Neural cell (in vitro differentiated cells): ENCODE results near the gene PHIP.

Source experiments
- SMC3 ChIP-seq: fragments of 450-650 bp; conservative IDR thresholded peaks from 2 replicates; pipeline ENCODE4 v1.6.1; 2014; ENCODE audit warnings: antibody characterized with exemption, mild to moderate bottlenecking, moderate library complexity; ENCODE audit not compliant: poor library complexity
- TF ChIP-seq, protein P1 (sequence below): fragments of 450-650 bp; IDR thresholded peaks from 2 replicates; pipeline ENCODE4 v1.5.1; 2014; ENCODE audit warnings: antibody characterized with exemption, mild to moderate bottlenecking, moderate library complexity; ENCODE audit not compliant: poor library complexity, severe bottlenecking

DNA sequence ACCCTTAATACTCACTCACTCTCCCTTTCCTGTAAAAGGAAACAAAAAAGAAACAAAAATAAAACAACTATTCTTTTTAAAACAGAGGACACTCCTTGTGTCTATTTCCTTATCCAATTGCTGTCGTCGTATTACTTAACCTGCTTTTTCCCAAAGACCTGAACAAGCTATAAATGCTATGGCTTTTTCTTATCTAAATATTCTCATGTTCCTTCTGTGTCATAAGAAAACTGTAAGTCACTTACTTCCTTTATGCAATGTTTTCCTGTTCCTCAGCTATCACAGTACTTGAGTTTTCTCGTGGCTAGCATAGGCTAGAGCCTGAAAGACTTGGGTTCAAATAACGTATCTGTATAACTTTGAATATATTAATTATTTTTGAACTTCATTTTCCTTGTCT is 111.5 kb downstream of the PHIP start:
- TF ChIP-seq SMC3, result no peak
- TF ChIP-seq, protein P1, sequence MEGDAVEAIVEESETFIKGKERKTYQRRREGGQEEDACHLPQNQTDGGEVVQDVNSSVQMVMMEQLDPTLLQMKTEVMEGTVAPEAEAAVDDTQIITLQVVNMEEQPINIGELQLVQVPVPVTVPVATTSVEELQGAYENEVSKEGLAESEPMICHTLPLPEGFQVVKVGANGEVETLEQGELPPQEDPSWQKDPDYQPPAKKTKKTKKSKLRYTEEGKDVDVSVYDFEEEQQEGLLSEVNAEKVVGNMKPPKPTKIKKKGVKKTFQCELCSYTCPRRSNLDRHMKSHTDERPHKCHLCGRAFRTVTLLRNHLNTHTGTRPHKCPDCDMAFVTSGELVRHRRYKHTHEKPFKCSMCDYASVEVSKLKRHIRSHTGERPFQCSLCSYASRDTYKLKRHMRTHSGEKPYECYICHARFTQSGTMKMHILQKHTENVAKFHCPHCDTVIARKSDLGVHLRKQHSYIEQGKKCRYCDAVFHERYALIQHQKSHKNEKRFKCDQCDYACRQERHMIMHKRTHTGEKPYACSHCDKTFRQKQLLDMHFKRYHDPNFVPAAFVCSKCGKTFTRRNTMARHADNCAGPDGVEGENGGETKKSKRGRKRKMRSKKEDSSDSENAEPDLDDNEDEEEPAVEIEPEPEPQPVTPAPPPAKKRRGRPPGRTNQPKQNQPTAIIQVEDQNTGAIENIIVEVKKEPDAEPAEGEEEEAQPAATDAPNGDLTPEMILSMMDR, result no peak
